PC-3 (cell line): ENCODE measurements around the gene P2RX3.

Experiments
- EZH2 ChIP-seq: fragments of 300-600 bp; sonication (generic); IDR thresholded peaks from one replicate; pipeline ENCODE4 v1.6.1; 2017; ENCODE audit warnings: antibody characterized with exemption, mild to moderate bottlenecking, low read length; ENCODE audit not compliant: unreplicated experiment
- EZH2phosphoT487 ChIP-seq: fragments of 300-600 bp; sonication (generic); IDR thresholded peaks from 2 replicates; pipeline ENCODE4 v1.6.1; 2018; ENCODE audit warnings: mild to moderate bottlenecking, antibody characterized with exemption, low read length, borderline replicate concordance
- TF ChIP-seq, protein P1 (sequence below): fragments of 300-600 bp; sonication (generic); conservative IDR thresholded peaks from 2 replicates; pipeline ENCODE4 v1.5.1; 2017; ENCODE audit warnings: antibody characterized with exemption, low read depth, mild to moderate bottlenecking, low read length

GRCh38 chr11:57331720-57332119 is 6.4 kb upstream of the P2RX3 start:
- TF ChIP-seq, protein P1, sequence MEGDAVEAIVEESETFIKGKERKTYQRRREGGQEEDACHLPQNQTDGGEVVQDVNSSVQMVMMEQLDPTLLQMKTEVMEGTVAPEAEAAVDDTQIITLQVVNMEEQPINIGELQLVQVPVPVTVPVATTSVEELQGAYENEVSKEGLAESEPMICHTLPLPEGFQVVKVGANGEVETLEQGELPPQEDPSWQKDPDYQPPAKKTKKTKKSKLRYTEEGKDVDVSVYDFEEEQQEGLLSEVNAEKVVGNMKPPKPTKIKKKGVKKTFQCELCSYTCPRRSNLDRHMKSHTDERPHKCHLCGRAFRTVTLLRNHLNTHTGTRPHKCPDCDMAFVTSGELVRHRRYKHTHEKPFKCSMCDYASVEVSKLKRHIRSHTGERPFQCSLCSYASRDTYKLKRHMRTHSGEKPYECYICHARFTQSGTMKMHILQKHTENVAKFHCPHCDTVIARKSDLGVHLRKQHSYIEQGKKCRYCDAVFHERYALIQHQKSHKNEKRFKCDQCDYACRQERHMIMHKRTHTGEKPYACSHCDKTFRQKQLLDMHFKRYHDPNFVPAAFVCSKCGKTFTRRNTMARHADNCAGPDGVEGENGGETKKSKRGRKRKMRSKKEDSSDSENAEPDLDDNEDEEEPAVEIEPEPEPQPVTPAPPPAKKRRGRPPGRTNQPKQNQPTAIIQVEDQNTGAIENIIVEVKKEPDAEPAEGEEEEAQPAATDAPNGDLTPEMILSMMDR = no peak
- TF ChIP-seq EZH2 = no peak
- no peak for TF ChIP-seq EZH2phosphoT487
